HG02571 (cell line): Measurements from ENCODE around the gene TANGO6.
"Not testable (repeated sequence)": the region's sequence is repeated elsewhere in the genome, so short reads cannot be mapped to it uniquely, and the experiment has no call there.

ENCODE experiments used
- ATAC-seq: cut with Tn5 transposase; IDR thresholded peaks from one replicate; pipeline ENCODE4 v1.9.1; 2021; ENCODE audit warnings: mild to moderate bottlenecking, moderate library complexity; ENCODE audit not compliant: unreplicated experiment

The TANGO6 gene

GRCh38 chr16:68960910-68961309, 117.6 kb downstream of the TANGO6 start:
- ATAC-seq = no peak

GRCh38 chr16:68961778-68962402, 118.6 kb downstream of the TANGO6 start:
- ATAC-seq = no peak

GRCh38 chr16:68969338-68969737, 126.0 kb downstream of the TANGO6 start:
- no peak for ATAC-seq

- ATAC-seq = no peak
Measured at GRCh38 chr16:68972013-68972412, 128.7 kb downstream of the TANGO6 start.

GRCh38 chr16:68972720-68973119, 129.4 kb downstream of the TANGO6 start:
- no peak for ATAC-seq

- ATAC-seq = no peak
Measured at GRCh38 chr16:68973611-68974120, 130.3 kb downstream of the TANGO6 start.

GRCh38 chr16:68978303-68978954, 135.1 kb downstream of the TANGO6 start:
- ATAC-seq = no peak

- ATAC-seq = no peak
Measured at GRCh38 chr16:68980695-68981315, 137.5 kb downstream of the TANGO6 start.

- no peak for ATAC-seq
Measured at GRCh38 chr16:68981971-68982370, 138.6 kb downstream of the TANGO6 start.

GRCh38 chr16:68984467-68984866, 141.1 kb downstream of the TANGO6 start:
- no peak for ATAC-seq

GRCh38 chr16:68985268-68985667, 141.9 kb downstream of the TANGO6 start:
- no peak for ATAC-seq

GRCh38 chr16:68985855-68986254, 142.5 kb downstream of the TANGO6 start:
- ATAC-seq = no peak

- ATAC-seq = no peak
Measured at GRCh38 chr16:68987734-68988457, 144.6 kb downstream of the TANGO6 start.

- not testable (repeated sequence) for ATAC-seq
Measured at GRCh38 chr16:68990172-68990845, 147.0 kb downstream of the TANGO6 start.

- ATAC-seq = no peak
Measured at GRCh38 chr16:68991075-68991474, 147.7 kb downstream of the TANGO6 start.

- ATAC-seq = no peak
Measured at GRCh38 chr16:68992521-68992920, 149.2 kb downstream of the TANGO6 start.

- no peak for ATAC-seq
Measured at GRCh38 chr16:68993456-68993855, 150.1 kb downstream of the TANGO6 start.

GRCh38 chr16:68993885-68994284, 150.6 kb downstream of the TANGO6 start:
- ATAC-seq = no peak

GRCh38 chr16:68994324-68994723, 151.0 kb downstream of the TANGO6 start:
- ATAC-seq = no peak

- no peak for ATAC-seq
Measured at GRCh38 chr16:68995011-68995504, 151.7 kb downstream of the TANGO6 start.

GRCh38 chr16:68997564-68997963, 154.2 kb downstream of the TANGO6 start:
- no peak for ATAC-seq
